Endothelial cell of umbilical vein (primary cell): ENCODE measurements around the gene CARS1. TPM values are rescaled to one million over a fixed set of nuclear protein-coding genes. Genes with fewer than 3 reads are reported as not detected.

Source experiments
- BruUV-seq: library from RNA; stranded (reverse); fragments of 400-500 nt; replicated peaks from 2 replicates; lab custom pipeline; 2021; lab: Mats Ljungman, UMichigan
- CTCF ChIA-PET: fragments of 300-600, 350-600 bp; sonication (Branson Sonifier 250); formaldehyde crosslinking; loops from one replicate; lab custom pipeline; 2021; ENCODE audit warnings: antibody characterized with exemption, inconsistent platforms; lab: Charles Lee
- POLR2A ChIA-PET: fragments of 300-600, 350-600 bp; sonication (Branson Sonifier 250); formaldehyde crosslinking; loops from one replicate; lab custom pipeline; 2021; ENCODE audit warnings: antibody characterized with exemption, inconsistent platforms; lab: Charles Lee
- DNase-seq: peaks from one replicate; pipeline ENCODE4 v3.0.0-alpha.2; 2011; ENCODE audit warnings: low read depth, low spot score
- FAIRE-seq: peaks from 2 replicates; lab custom pipeline; 2011; peaks lifted over from hg19 to GRCh38; lab: Jason Lieb, UNC
- H2AFZ ChIP-seq: 2 replicates; pipeline ENCODE4 v1.6.0; 2012; ENCODE audit warnings: low read depth, low read length, control low read depth, inconsistent platforms
- H3K27ac ChIP-seq: 2 replicates; pipeline ENCODE4 v1.5.1; 2011; ENCODE audit warnings: low read depth, mild to moderate bottlenecking, control low read depth, low read length, moderate library complexity; ENCODE audit not compliant: insufficient read depth
- H3K27me3 ChIP-seq, 2 experiments: 2 replicates each; pipeline versions ENCODE4 v1.6.0 to v1.6.1; 2011; ENCODE audit warnings: low read length in 2 of 2, mixed read lengths in 1 of 2; ENCODE audit not compliant: control insufficient read depth in 2 of 2, insufficient read depth in 2 of 2
- H3K36me3 ChIP-seq, 2 experiments: 2 replicates in 1 of 2; 3 replicates in 1 of 2; pipeline ENCODE4 v1.5.1; 2011; ENCODE audit warnings: low read length in 2 of 2, mild to moderate bottlenecking in 1 of 2, moderate library complexity in 1 of 2; ENCODE audit not compliant: control insufficient read depth in 2 of 2, insufficient read depth in 2 of 2; ENCODE audit errors: extremely low read depth in 1 of 2
- H3K4me1 ChIP-seq: 3 replicates; pipeline ENCODE4 v1.5.1; 2011; ENCODE audit warnings: mild to moderate bottlenecking, low read length; ENCODE audit not compliant: control insufficient read depth, insufficient read depth; ENCODE audit errors: extremely low read depth
- H3K4me2 ChIP-seq: 2 replicates; pipeline ENCODE4 v1.6.1; 2011; ENCODE audit warnings: low read length, control low read depth, mixed read lengths; ENCODE audit not compliant: insufficient read depth
- H3K4me3 ChIP-seq, 3 experiments: fragments of 200-600 bp in 1 of 3; sonication (generic), shearing (Covaris generic) in 1 of 3; replicated peaks in 1 of 3; 2 replicates each; pipeline ENCODE4 v1.5.1; 2011 to 2016; ENCODE audit warnings: control low read depth in 3 of 3, low read length in 3 of 3, mild to moderate bottlenecking in 2 of 3, inconsistent platforms in 1 of 3, low read depth in 1 of 3, moderate library complexity in 1 of 3; ENCODE audit not compliant: insufficient read depth in 1 of 3
- H3K79me2 ChIP-seq: 2 replicates; pipeline ENCODE4 v1.6.0; 2012; ENCODE audit warnings: low read length, inconsistent platforms; ENCODE audit not compliant: control insufficient read depth, insufficient read depth
- H3K9ac ChIP-seq: replicated peaks from 2 replicates; pipeline ENCODE3; 2011; ENCODE audit warnings: low read length, control low read depth; ENCODE audit not compliant: insufficient read depth; ENCODE audit errors: extremely low read depth
- H3K9me1 ChIP-seq: replicated peaks from 3 replicates; pipeline ENCODE4 v1.6.0; 2011; ENCODE audit warnings: mild to moderate bottlenecking, low read length; ENCODE audit not compliant: control insufficient read depth, insufficient read depth; ENCODE audit errors: extremely low read depth
- H3K9me3 ChIP-seq: replicated peaks from 2 replicates; pipeline ENCODE4 v1.5.1; 2012; ENCODE audit warnings: low read length, inconsistent platforms; ENCODE audit not compliant: control insufficient read depth, insufficient read depth
- H4K20me1 ChIP-seq: replicated peaks from 2 replicates; pipeline ENCODE3; 2011; ENCODE audit warnings: mild to moderate bottlenecking, low read length; ENCODE audit not compliant: control insufficient read depth, insufficient read depth; ENCODE audit errors: extremely low read depth
- CTCF ChIP-seq, 2 donors: IDR thresholded peaks; 1 replicate in 1 of 2; 2 replicates in 1 of 2; pipeline ENCODE4 v1.5.1; 2011; ENCODE audit warnings: low read length in 2 of 2, mild to moderate bottlenecking in 2 of 2, moderate library complexity in 2 of 2, control low read depth in 1 of 2, inconsistent platforms in 1 of 2, low read depth in 1 of 2; ENCODE audit not compliant: insufficient read depth in 1 of 2; ENCODE audit errors: extremely low read depth in 1 of 2
- EZH2 ChIP-seq: IDR thresholded peaks from 2 replicates; pipeline ENCODE4 v1.6.1; 2012; ENCODE audit warnings: borderline replicate concordance, low read depth, mild to moderate bottlenecking, moderate library complexity, low read length, inconsistent platforms; ENCODE audit not compliant: severe bottlenecking
- FOS ChIP-seq: IDR thresholded peaks from 2 replicates; pipeline ENCODE4 v1.6.1; 2011; ENCODE audit warnings: mild to moderate bottlenecking, low read length, moderate library complexity, borderline replicate concordance; ENCODE audit not compliant: insufficient read depth
- GATA2 ChIP-seq: IDR thresholded peaks from 2 replicates; pipeline ENCODE4 v1.7.0; 2011; ENCODE audit warnings: low read depth, mild to moderate bottlenecking, moderate library complexity, mixed read lengths, low read length; ENCODE audit not compliant: insufficient read length, insufficient read depth
- JUN ChIP-seq: IDR thresholded peaks from 2 replicates; pipeline ENCODE4 v1.6.1; 2011; ENCODE audit warnings: borderline replicate concordance, low read depth; ENCODE audit not compliant: insufficient read length, insufficient read depth
- MAX ChIP-seq: IDR thresholded peaks from 2 replicates; pipeline ENCODE4 v1.6.1; 2011; ENCODE audit not compliant: insufficient read depth, insufficient read length
- MYC ChIP-seq: IDR thresholded peaks from one replicate; pipeline ENCODE4 v1.6.1; 2011; ENCODE audit warnings: mild to moderate bottlenecking, low read depth, low read length
- POLR2A ChIP-seq: IDR thresholded peaks from 2 replicates; pipeline ENCODE4 v1.6.1; 2012; ENCODE audit warnings: low read depth, mild to moderate bottlenecking, control low read depth, low read length
- POLR2AphosphoS5 ChIP-seq: IDR thresholded peaks from 2 replicates; pipeline ENCODE4 v1.6.1; 2012; ENCODE audit warnings: low read depth, mild to moderate bottlenecking, control low read depth, low read length, moderate library complexity; ENCODE audit not compliant: insufficient read depth
- dilution Hi-C: fragments of 300-500 bp; cut with MboI; formaldehyde crosslinking; loops from one replicate; pipeline ENCODE4 v1.15.0; 2019; ENCODE audit warnings: low sequenced_read_pairs; ENCODE audit not compliant: extremely low pct_ligation_motif_present
- intact Hi-C: fragments of 100-400 bp; cut with micrococcal nuclease; formaldehyde crosslinking; loops from one replicate; pipeline ENCODE4 v1.10.0; 2022
- polyA plus RNA-seq, 4 experiments: library from polyadenylated mRNA; depleted of rRNA in 3 of 4; stranded (reverse) in 3 of 4; unstranded in 1 of 4; fragments of >200 nt; gene quantifications; 2 replicates each; pipeline versions ENCODE4 v1.2.1 to v1.2.3, GENCODE V29; 2011 to 2012; ENCODE audit warnings: missing spikeins in 1 of 4
- total RNA-seq: library from RNA; stranded (reverse); gene quantifications from 2 replicates; pipeline ENCODE4 v1.2.3, GENCODE V29; 2021

Gene CARS1
- total and polyA plus RNA-seq, 2 donors (not counting 3 experiments of a cell fraction or from before 2014, with no cell fraction given): 43.5 to 66.2 TPM

DNA sequence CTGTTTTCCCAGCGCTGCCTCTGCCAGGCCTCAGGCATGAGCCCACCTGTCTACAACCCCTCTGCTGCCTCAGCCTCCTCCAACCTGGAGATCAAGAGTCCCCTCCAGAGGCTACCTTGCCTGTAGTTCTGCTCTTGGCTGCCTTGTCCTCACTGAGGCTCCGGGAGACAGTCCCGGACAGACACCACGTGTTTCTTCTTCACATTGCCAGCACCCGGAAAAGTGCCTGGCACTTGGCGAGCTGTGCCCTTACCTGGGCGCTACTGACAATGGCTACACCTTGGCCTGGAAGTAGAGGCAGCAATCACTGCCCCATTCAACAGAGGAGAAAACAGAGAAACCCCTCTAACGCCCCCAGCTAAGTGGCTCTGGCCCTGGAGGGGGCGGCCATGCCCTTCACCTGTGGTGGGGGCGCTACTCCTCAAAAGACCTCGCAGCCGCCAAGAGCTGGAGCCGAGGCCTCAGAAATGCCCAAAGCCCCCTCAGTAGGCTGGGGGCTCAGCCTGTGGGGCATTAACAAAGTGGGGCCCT, 62.1 kb downstream of the CARS1 start:
- H3K4me1 ChIP-seq: peaks cover 9% of the 10 kb centered on the region
- peaks cover 0 to 3% of the 10 kb centered on the region in 2 experiments for H3K36me3 ChIP-seq
- no peaks in the 10 kb centered on the region for H3K9me1 ChIP-seq
- DNase-seq (no peak), FAIRE-seq (no peak)
- no peaks in the 10 kb centered on the region for H3K9me3 ChIP-seq
- TF ChIP-seq CTCF (IDR thresholded peaks at IDR 0.05; ENCODE audit: extremely low read depth in 1 of 2, insufficient read depth in 1 of 2, low read depth in 1 of 2, low read length in 2 of 2) (no peak), MAX (no peak), JUN (no peak), MYC (no peak), POLR2A (no peak), GATA2 (no peak), POLR2AphosphoS5 (no peak), EZH2 (no peak), FOS (no peak)
- BruUV-seq: no TSS peak
- intact Hi-C loops: loop anchor here (10.0 kb wide), 1 partner anchor 460 kb away; no protein-coding TSS in a partner anchor
- ChIA-PET CTCF (interaction anchor here (1.5 kb wide), 1 partner anchor 464 kb away, joined by 3 read pairs; no protein-coding TSS in a partner anchor), POLR2A (no interaction called here)
- no peaks in the 10 kb centered on the region for H3K27me3 ChIP-seq
- no peaks in the 10 kb centered on the region for H4K20me1 ChIP-seq
- H3K4me2 ChIP-seq: no peak overlapping the region
- peaks cover 18% of the 10 kb centered on the region for H3K79me2 ChIP-seq
- no peak overlapping the region for H3K27ac ChIP-seq
- H2AFZ ChIP-seq: no peak overlapping the region
- H3K4me3 ChIP-seq: no peak overlapping the region
- dilution Hi-C loops: no loop called here
- no peak overlapping the region for H3K9ac ChIP-seq
